AG09319 (cell line): ENCODE data around the gene PRSS50.
"Not testable (repeated sequence)": the region's sequence is repeated elsewhere in the genome, so short reads cannot be mapped to it uniquely, and the experiment has no call there.

Source experiments
- DNase-seq: peaks from one replicate; pipeline ENCODE4 v3.0.0-alpha.2; 2010; ENCODE audit warnings: low read depth; ENCODE audit errors: extremely low read depth
- CTCF ChIP-seq: IDR thresholded peaks from 2 replicates; pipeline ENCODE4 v1.5.1; 2011; ENCODE audit warnings: low read depth, mild to moderate bottlenecking, inconsistent platforms, low read length, moderate library complexity

Gene PRSS50

DNA sequence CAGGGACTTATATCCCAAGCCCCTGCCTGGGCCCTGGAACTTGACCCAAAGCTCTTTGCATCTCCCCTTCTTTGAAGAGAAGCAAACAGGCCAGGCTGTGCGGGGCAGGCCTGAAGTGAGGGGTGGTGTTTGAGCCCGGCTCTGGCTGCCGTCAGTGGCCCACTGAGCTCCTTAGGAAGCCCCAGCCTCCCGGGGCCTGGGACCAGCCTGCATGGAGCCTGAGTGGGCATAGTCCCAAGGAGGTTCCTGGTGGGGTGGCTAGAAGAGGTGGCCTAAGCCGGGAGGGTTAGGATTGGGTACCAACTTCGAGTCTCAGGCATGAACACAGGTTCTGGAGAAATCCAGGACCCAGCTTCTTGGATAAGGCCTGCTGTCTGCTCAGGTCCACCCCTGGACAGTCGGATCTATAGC lies 10.1 kb downstream of the PRSS50 start:
- no peak for DNase-seq
- TF ChIP-seq CTCF = no peak

GRCh38 chr3:46706771-46707582 lies 10.7 kb downstream of the PRSS50 start:
- TF ChIP-seq CTCF = no peak
- no peak for DNase-seq

- TF ChIP-seq CTCF = no peak; the same call in 1 of the 2 replicates
- peak; percentile 18 for DNase-seq
Measured at GRCh38 chr3:46705751-46706552, 11.7 kb downstream of the PRSS50 start.

DNA sequence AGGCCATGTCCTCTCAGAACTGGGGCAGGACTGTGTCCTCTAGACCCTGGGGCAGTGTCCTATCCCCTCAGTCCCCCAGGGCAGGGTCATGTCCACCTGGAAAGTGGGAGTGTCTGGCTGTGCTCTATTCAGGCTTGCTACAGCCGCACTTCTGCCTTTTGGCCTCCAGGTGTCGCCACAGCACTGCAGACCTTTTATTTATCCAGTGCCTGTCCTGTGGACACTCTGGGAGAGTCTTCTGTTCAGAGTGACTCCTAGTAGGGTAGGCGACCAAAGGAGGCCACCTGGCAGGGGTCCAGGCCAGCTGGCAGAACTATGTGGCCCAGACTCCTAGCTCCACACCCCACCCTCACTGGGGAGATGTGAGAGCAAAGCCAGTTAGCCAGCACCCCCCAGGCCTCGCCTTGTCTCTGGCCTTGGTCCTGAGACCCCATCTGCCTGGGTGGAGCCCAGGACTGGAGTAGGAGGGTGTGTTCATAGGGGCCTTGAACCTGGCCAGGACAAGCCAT lies 12.6 kb downstream of the PRSS50 start:
- peak; percentile 18 for DNase-seq
- TF ChIP-seq CTCF = peak; percentile 98

DNA sequence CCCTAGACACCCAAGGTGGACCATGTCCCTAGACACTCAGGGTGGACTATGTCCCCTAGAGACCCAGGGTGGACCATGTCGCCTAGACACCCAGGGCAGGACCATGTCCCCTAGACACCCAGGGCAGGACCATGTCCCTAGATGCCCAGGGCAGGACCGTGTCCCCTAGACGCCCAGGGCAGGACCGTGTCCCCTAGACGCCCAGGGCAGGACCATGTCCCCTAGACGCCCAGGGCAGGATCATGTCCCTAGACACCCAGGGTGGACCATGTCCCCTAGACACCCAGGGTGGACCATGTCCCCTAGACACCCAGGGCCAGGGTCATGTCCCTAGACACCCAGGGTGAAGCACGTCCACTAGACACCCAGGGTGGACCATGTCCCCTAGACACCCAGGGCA lies 13.3 kb downstream of the PRSS50 start:
- not testable (repeated sequence) for DNase-seq

DNA sequence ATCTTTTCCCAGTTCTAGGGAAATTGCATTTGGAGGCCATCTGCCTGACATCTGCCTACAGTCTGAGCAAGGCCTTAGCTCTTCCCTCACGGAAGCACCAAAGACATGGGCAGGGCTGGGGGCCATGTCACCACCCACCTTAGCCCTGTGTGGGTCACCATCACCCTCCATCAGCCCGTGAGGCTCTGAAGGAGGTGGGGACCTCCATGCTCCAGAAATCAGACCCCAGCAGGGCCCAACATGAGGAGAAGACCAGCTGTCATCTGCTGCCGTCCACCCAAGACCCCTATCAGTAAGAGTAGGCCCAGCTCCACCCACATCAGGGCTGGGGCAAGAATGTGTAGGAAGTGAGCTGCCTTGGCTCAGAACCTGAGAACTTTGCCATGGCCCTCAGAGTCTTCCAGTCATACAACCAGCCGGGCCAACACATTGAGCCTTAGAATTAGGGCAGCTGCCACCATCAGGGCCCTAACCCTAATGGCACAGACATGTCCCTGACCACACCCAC lies 14.6 kb downstream of the PRSS50 start:
- no peak for DNase-seq
- TF ChIP-seq CTCF = no peak

- TF ChIP-seq CTCF = no peak
- DNase-seq = no peak
Measured at GRCh38 chr3:46702246-46703012, 15.2 kb downstream of the PRSS50 start.
